Neural cell (in vitro differentiated cells): ENCODE measurements around the gene STXBP1. TPM values are rescaled to one million over a fixed set of nuclear protein-coding genes. Genes with fewer than 3 reads are reported as not detected.

Experiments
- H2AFZ ChIP-seq: fragments of 200-600, 300-800 bp; sonication (generic), shearing (Covaris generic); 2 replicates; pipeline ENCODE4 v1.6.0; 2014; ENCODE audit warnings: low read depth, mild to moderate bottlenecking, antibody characterized with exemption, low read length, moderate library complexity
- H3F3A ChIP-seq: fragments of 200-600 bp; shearing (Covaris generic); 2 replicates; pipeline ENCODE4 v1.6.1; 2016; ENCODE audit warnings: mild to moderate bottlenecking, moderate library complexity, mixed read lengths, antibody characterized with exemption, low read length; ENCODE audit not compliant: insufficient read depth, poor library complexity, severe bottlenecking
- H3K27ac ChIP-seq: fragments of 200-600, 300-800 bp; sonication (generic), shearing (Covaris generic); 2 replicates; pipeline ENCODE4 v1.5.1; 2014; ENCODE audit warnings: mild to moderate bottlenecking, low read length, moderate library complexity
- H3K27me3 ChIP-seq: fragments of 300-800, 200-600 bp; sonication (generic), shearing (Covaris generic); 2 replicates; pipeline ENCODE4 v1.6.0; 2014; ENCODE audit warnings: mild to moderate bottlenecking, low read depth, low read length, moderate library complexity; ENCODE audit not compliant: insufficient read depth
- H3K36me3 ChIP-seq: fragments of 300-800, 200-600 bp; sonication (generic), shearing (Covaris generic); 2 replicates; pipeline ENCODE4 v1.5.1; 2014; ENCODE audit warnings: mild to moderate bottlenecking, antibody characterized with exemption, low read length, moderate library complexity; ENCODE audit not compliant: insufficient read depth
- H3K4me2 ChIP-seq: fragments of 300-800, 200-600 bp; sonication (generic), shearing (Covaris generic); 2 replicates; pipeline ENCODE4 v1.6.0; 2014; ENCODE audit warnings: mild to moderate bottlenecking, low read length
- H3K4me3 ChIP-seq: fragments of 300-800, 200-600 bp; sonication (generic), shearing (Covaris generic); 2 replicates; pipeline ENCODE4 v1.5.1; 2014; ENCODE audit warnings: mild to moderate bottlenecking, low read length, moderate library complexity
- H3K79me2 ChIP-seq: fragments of 200-600 bp; shearing (Covaris generic); replicated peaks from 2 replicates; pipeline ENCODE4 v1.6.0; 2014; ENCODE audit warnings: mild to moderate bottlenecking, low read length, moderate library complexity; ENCODE audit not compliant: insufficient read depth
- H3K9ac ChIP-seq: fragments of 300-800, 200-600 bp; sonication (generic), shearing (Covaris generic); 2 replicates; pipeline ENCODE4 v1.6.1; 2016; ENCODE audit warnings: mild to moderate bottlenecking, low read length, mixed read lengths
- H3K9me2 ChIP-seq: fragments of 200-600 bp; shearing (Covaris generic); 2 replicates; pipeline ENCODE4 v1.6.1; 2016; ENCODE audit warnings: mild to moderate bottlenecking, low read length, mixed read lengths; ENCODE audit not compliant: insufficient read depth
- H3K9me3 ChIP-seq: fragments of 200-600, 300-800 bp; sonication (generic), shearing (Covaris generic); 2 replicates; pipeline ENCODE4 v1.6.1; 2016; ENCODE audit warnings: mild to moderate bottlenecking, mixed run types, low read length, moderate library complexity, mixed read lengths
- H4K20me1 ChIP-seq: fragments of 200-600 bp; shearing (Covaris generic); 2 replicates; pipeline ENCODE4 v1.6.1; 2016; ENCODE audit warnings: mild to moderate bottlenecking, mixed run types; ENCODE audit not compliant: insufficient read depth
- EP300 ChIP-seq: fragments of 450-650 bp; conservative IDR thresholded peaks from 2 replicates; pipeline ENCODE4 v1.6.1; 2014; ENCODE audit warnings: antibody characterized with exemption, mild to moderate bottlenecking, moderate library complexity; ENCODE audit not compliant: poor library complexity, severe bottlenecking
- EZH2 ChIP-seq: fragments of 200-600, 300-800 bp; shearing (Covaris generic), sonication (generic); IDR thresholded peaks from 2 replicates; pipeline ENCODE4 v1.6.1; 2014; ENCODE audit warnings: antibody characterized with exemption, low read length, borderline replicate concordance, mild to moderate bottlenecking; ENCODE audit not compliant: insufficient read depth, poor library complexity, severe bottlenecking
- MXI1 ChIP-seq: fragments of 450-650 bp; conservative IDR thresholded peaks from 2 replicates; pipeline ENCODE4 v1.6.1; 2014; ENCODE audit warnings: antibody characterized with exemption, mild to moderate bottlenecking; ENCODE audit not compliant: poor library complexity, severe bottlenecking
- POLR2AphosphoS5 ChIP-seq: IDR thresholded peaks from 2 replicates; pipeline ENCODE4 v1.6.1; 2012
- RAD21 ChIP-seq: fragments of 450-650 bp; conservative IDR thresholded peaks from 2 replicates; pipeline ENCODE4 v1.6.1; 2014; ENCODE audit warnings: antibody characterized with exemption, mild to moderate bottlenecking, moderate library complexity
- SMC3 ChIP-seq: fragments of 450-650 bp; conservative IDR thresholded peaks from 2 replicates; pipeline ENCODE4 v1.6.1; 2014; ENCODE audit warnings: antibody characterized with exemption, mild to moderate bottlenecking, moderate library complexity; ENCODE audit not compliant: poor library complexity
- TAF1 ChIP-seq: IDR thresholded peaks from 2 replicates; pipeline ENCODE4 v1.6.1; 2012; ENCODE audit warnings: low read depth
- polyA plus RNA-seq: library from polyadenylated mRNA; depleted of rRNA; stranded (reverse); fragments of >200 nt; gene quantifications from 2 replicates; pipeline ENCODE4 v1.2.3, GENCODE V29; 2014
- TF ChIP-seq, protein P1 (sequence below): IDR thresholded peaks from 2 replicates; pipeline ENCODE4 v1.6.1; 2012; ENCODE audit warnings: borderline replicate concordance
- TF ChIP-seq, protein P2 (sequence below): fragments of 450-650 bp; IDR thresholded peaks from 2 replicates; pipeline ENCODE4 v1.5.1; 2014; ENCODE audit warnings: antibody characterized with exemption, mild to moderate bottlenecking, moderate library complexity; ENCODE audit not compliant: poor library complexity, severe bottlenecking

Gene STXBP1
- polyA plus RNA-seq, 1 donor from 2014 or later, result 42.5 TPM

DNA sequence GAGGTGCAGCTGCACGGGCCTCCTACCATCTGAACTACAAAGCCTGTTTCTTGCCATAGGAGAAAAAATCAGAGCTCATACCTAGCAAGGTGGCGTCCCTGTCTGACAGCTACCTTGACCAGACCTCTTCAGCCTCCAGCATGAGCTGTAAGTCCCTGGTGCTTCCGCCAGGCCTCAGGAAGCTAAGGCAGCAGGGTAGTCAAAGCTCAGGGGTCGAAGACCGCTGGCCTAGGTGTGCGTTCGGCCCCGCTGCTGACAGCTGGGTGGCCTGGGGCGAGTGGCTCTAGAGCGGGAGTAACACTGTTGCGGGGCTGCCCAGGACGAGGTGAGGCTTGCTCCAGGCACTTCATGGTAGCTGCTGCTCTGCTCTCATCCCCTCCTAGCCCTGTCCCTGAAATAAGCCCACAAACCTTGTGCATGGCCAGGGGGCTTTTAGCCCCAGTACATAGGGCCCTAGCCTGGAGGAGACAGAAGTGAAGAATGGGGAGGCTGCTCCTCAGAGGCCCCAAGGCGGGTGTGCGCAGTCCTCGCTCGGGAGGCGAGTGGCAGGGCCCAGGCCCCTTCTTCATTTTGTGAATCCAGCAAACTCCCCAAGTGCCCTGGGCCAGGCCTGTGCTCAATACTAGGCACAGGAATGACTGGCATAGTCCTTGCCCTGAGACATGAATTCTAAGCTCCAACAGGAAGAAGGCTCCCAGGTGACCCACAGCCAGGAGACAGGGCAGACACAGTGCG, 117.6 kb downstream of the STXBP1 start:
- H3K4me2 ChIP-seq, result no peak overlapping the region
- no peaks in the 10 kb centered on the region for H3K9me3 ChIP-seq
- no peaks in the 10 kb centered on the region for H3K36me3 ChIP-seq
- H4K20me1 ChIP-seq, result no peaks in the 10 kb centered on the region
- H3K27ac ChIP-seq, result no peak overlapping the region
- H3K79me2 ChIP-seq, result peaks cover 3% of the 10 kb centered on the region
- no peaks in the 10 kb centered on the region for H3K9me2 ChIP-seq
- H3K27me3 ChIP-seq, result no peaks in the 10 kb centered on the region
- no peak overlapping the region for H3K9ac ChIP-seq
- H2AFZ ChIP-seq, result no peak overlapping the region
- H3F3A ChIP-seq, result no peaks in the 10 kb centered on the region
- TF ChIP-seq EZH2 (no peak), TAF1 (no peak), RAD21 (no peak), POLR2AphosphoS5 (no peak)
- TF ChIP-seq, protein P1, sequence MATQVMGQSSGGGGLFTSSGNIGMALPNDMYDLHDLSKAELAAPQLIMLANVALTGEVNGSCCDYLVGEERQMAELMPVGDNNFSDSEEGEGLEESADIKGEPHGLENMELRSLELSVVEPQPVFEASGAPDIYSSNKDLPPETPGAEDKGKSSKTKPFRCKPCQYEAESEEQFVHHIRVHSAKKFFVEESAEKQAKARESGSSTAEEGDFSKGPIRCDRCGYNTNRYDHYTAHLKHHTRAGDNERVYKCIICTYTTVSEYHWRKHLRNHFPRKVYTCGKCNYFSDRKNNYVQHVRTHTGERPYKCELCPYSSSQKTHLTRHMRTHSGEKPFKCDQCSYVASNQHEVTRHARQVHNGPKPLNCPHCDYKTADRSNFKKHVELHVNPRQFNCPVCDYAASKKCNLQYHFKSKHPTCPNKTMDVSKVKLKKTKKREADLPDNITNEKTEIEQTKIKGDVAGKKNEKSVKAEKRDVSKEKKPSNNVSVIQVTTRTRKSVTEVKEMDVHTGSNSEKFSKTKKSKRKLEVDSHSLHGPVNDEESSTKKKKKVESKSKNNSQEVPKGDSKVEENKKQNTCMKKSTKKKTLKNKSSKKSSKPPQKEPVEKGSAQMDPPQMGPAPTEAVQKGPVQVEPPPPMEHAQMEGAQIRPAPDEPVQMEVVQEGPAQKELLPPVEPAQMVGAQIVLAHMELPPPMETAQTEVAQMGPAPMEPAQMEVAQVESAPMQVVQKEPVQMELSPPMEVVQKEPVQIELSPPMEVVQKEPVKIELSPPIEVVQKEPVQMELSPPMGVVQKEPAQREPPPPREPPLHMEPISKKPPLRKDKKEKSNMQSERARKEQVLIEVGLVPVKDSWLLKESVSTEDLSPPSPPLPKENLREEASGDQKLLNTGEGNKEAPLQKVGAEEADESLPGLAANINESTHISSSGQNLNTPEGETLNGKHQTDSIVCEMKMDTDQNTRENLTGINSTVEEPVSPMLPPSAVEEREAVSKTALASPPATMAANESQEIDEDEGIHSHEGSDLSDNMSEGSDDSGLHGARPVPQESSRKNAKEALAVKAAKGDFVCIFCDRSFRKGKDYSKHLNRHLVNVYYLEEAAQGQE, result no peak
- TF ChIP-seq, protein P2, sequence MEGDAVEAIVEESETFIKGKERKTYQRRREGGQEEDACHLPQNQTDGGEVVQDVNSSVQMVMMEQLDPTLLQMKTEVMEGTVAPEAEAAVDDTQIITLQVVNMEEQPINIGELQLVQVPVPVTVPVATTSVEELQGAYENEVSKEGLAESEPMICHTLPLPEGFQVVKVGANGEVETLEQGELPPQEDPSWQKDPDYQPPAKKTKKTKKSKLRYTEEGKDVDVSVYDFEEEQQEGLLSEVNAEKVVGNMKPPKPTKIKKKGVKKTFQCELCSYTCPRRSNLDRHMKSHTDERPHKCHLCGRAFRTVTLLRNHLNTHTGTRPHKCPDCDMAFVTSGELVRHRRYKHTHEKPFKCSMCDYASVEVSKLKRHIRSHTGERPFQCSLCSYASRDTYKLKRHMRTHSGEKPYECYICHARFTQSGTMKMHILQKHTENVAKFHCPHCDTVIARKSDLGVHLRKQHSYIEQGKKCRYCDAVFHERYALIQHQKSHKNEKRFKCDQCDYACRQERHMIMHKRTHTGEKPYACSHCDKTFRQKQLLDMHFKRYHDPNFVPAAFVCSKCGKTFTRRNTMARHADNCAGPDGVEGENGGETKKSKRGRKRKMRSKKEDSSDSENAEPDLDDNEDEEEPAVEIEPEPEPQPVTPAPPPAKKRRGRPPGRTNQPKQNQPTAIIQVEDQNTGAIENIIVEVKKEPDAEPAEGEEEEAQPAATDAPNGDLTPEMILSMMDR, result no peak
- H3K4me3 ChIP-seq, result no peak overlapping the region

DNA sequence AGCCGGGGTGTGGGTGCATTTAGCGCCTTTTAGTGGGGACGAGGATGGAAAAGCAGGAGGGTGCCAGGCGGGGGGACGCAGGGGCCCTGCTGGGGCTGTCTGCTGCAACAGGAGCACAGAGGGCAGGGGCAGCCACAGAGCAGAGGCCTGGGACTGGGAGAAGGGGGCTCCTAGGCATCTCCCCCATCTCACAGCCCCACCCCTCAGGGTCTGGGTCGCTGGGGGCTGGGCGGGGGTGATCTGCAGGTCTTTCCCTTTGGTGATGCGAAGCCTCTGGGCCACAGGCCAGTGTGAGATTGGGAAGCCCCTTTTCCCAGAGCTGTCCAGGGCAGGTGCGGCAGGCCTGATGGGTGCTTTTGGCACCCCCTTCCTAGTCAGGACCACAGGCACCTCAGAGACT, 118.2 kb downstream of the STXBP1 start:
- H3F3A ChIP-seq, result no peaks in the 10 kb centered on the region
- H3K36me3 ChIP-seq, result no peaks in the 10 kb centered on the region
- H3K9ac ChIP-seq, result no peak overlapping the region
- H2AFZ ChIP-seq, result no peak overlapping the region
- H4K20me1 ChIP-seq, result no peaks in the 10 kb centered on the region
- peaks cover 3% of the 10 kb centered on the region for H3K79me2 ChIP-seq
- no peak overlapping the region for H3K27ac ChIP-seq
- TF ChIP-seq EZH2 (no peak), POLR2AphosphoS5 (no peak), SMC3 (no peak), RAD21 (no peak), TAF1 (no peak), EP300 (no peak), MXI1 (no peak)
- TF ChIP-seq, protein P2, result no peak
- TF ChIP-seq, protein P1, result no peak
- no peak overlapping the region for H3K4me3 ChIP-seq
- H3K9me2 ChIP-seq, result no peaks in the 10 kb centered on the region
- no peaks in the 10 kb centered on the region for H3K9me3 ChIP-seq
- no peaks in the 10 kb centered on the region for H3K27me3 ChIP-seq
- no peak overlapping the region for H3K4me2 ChIP-seq
